HK-2 (cell line): ENCODE data around the gene VGF.
"Not testable (repeated sequence)": the region's sequence is repeated elsewhere in the genome, so short reads cannot be mapped to it uniquely, and the experiment has no call there.

ENCODE experiments used
- DNase-seq: peaks from one replicate; pipeline ENCODE4 v3.0.0-alpha.2; 2018; ENCODE audit not compliant: unreplicated experiment

VGF gene

DNA sequence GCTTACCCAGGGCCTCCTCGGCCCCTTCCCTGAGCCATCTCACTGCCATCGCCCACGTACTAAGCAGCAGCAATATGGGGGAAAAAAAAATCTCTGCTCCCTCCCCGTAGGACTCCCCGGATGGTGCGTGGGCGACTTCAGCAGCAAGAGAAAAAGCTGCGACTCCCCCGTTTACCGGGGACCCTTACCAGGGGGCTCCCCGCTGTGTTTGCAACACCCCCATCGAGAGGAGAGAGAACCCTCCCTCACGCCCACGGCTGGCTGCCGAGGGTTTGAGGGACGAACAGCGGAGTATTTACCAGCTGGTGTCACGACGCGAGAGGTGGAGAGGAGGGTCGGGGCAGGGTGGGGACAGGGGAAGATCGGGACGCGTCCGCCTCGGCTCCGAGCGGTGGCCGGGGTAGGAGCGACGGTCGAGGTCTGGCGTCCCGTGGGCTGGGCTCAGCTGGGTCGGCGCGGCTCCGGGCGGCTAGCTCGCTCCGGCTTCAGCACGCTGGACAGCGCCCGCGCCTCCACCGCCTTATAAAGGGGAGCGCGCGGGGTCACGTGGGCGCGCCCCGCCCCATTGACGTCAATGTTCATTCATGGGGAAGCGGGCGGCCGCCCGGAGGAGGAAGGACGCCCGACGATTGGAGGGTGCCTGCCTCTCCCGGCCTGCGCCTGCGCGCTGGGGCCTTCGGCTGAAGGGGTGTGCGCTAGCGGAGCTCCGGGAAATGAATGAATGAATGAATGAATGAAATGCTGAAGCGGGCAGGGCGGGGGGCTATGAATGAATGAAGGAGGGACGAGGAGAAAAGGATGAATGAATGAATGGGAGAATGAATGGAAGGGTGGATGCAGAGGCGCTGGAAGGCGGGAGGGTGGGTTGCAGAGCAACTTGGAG lies at the start of gene VGF:
TSS of gene VGF (minus strand) at position 495 of the 883 bp plus-strand sequence. CDS start 726 bp downstream, outside the sequence.
- peak; percentile 95 for DNase-seq

DNA sequence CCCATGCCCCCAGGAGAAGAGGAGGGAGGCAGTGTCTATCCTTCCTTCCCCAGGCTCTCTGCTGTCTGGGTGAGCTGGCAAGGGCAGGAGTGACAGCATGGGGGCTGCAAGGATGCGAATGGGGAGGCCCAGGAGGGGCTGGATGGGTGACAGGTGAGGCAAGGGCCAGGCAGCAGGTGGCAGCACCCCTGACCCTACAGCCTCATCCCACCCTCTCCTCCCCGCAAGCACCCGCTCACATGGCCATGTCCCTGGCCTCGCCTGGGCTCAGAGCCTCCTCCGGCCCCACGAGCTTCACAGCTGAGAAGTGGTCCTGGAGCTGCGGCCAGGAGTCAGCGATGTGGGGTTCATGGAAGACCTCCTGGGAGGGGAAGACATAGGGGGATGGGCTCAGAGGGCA lies 46.6 kb upstream of the VGF start:
- DNase-seq: no peak

DNA sequence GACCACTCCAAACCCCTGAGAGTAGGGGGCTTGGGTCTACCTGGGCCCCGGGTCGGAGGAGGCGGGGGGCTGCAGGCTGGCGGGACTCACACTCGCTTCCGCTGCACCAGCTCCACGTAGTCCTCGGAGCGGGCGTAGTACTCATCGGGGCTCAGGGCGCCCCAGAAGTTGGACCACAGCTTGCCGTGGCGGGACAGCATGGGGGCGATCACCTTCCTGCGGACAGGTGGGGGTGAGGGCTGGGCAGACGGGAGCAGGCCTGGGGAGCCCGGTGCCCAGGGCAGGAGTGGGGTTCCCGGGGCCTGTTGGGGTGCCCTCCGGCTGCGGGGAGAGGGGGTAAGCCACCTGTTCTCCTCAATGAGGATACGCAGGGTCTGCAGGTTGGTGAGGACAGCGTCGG lies 46.1 kb upstream of the VGF start:
- DNase-seq: no peak

DNA sequence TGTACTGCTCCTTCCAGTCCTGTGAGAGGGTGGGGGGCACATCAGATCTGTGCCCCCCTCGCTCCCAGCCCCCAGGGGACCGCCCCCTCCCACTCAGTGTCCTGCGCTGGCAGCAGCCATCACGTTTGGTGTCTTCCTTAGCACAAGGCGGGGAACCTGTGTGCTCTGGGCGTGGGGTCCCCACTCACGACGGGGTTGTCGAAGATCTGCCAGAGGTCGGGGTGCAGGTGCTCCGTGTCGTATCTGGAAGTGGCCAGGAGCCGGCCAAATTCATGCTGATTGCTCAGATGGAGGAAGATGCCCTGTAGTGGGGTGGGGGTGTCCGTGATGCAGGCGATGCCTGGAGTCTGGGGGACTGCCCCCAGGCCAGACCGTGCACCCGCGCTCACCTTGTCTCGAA lies 44.8 kb upstream of the VGF start:
- DNase-seq: no peak

DNA sequence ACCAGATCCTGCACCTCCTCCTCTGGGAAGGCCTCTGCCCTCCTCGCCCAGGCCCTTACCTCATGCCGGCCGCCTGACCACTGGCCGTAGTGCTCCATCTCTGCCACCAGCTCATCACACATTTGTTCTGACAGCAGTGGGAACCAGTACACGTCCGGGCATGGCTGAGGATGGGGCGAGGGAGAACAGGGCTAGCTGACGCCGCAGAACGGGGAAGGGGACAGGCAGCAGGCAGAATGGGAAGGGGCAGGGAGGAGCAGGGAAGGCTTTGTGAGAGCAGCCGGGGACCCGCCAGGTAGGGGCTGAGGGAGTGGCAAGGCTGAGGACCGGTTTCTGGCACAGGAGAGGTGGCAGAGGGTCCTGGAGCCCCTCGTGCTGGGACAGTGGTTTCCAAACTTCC lies 43.4 kb upstream of the VGF start:
- DNase-seq: no peak

DNA sequence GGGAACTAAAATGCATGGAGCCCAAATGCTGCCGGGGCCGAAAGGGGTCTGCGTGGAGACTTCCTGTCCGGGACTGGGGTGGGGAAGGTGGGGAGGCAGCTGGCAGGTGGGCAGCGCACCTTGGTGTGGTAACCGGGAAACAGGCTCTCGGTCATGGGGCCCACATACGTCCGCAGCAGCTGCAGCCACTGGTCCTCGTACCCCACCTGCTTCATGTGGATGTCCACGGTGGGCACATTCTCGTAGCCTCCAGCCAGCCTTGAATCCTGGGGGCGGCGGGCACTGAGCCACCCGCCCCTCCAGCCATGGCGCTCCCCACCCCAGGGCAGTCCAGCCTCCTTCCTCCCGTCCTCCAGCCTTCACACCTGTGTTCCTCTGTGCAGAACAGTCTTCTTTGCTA lies 42.1 kb upstream of the VGF start:
- no peak for DNase-seq

DNA sequence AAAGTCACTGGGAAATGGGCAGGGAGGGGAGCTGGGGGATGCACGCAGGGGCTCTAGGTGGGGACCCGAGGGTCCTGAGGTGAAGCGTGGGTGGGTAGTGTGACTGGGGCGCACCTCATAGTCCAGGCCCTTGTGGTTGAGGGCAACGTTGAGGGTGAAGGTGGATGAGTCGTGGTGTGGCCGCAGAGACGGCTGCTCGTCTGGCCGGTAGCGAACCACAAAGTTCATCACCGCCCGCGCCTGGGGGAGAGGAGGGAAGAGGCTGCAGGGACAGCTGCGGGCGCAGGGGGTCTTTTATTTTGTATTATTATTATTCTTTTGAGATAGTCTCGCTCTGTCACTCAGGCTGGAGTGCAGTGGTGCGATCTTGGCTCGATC lies 41.3 kb upstream of the VGF start:
- peak; percentile 31 for DNase-seq

DNA sequence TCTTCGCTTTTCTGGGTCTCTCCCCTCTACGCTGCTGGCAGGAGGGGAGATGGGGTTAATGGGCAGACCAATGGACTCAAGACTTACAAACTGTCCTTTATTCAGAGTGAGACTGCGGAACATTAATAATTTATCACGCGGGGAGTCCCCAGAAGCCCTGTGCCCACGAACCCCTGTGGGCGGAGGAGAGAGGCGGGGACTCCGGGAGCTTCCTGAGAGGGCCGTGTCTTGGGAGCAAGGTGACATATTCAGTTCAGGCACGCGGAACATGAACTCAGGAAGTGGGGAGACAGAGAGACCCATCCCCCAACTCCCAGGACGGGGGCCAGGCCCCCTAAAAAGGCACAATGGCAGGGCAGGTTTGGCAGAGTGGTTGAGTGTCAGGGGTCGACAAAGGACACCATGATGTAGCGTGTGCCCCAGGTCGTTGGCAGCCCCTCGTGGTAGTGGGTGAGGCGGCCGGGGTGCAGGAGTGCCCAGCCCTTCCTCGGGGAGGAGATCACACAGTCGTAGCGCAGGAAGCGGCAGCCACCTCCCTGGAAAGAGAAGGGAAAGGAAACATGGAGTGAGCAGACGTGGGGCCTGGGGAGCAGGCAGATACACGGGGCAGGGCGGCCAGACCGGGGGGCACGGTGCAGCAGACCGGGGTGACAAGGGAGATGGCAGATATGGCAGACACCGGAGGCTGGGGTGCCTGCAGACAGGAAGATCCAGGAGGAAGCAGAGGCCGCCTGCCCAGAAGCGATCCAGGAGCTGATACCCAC lies 40.7 kb upstream of the VGF start:
- DNase-seq: no peak

DNA sequence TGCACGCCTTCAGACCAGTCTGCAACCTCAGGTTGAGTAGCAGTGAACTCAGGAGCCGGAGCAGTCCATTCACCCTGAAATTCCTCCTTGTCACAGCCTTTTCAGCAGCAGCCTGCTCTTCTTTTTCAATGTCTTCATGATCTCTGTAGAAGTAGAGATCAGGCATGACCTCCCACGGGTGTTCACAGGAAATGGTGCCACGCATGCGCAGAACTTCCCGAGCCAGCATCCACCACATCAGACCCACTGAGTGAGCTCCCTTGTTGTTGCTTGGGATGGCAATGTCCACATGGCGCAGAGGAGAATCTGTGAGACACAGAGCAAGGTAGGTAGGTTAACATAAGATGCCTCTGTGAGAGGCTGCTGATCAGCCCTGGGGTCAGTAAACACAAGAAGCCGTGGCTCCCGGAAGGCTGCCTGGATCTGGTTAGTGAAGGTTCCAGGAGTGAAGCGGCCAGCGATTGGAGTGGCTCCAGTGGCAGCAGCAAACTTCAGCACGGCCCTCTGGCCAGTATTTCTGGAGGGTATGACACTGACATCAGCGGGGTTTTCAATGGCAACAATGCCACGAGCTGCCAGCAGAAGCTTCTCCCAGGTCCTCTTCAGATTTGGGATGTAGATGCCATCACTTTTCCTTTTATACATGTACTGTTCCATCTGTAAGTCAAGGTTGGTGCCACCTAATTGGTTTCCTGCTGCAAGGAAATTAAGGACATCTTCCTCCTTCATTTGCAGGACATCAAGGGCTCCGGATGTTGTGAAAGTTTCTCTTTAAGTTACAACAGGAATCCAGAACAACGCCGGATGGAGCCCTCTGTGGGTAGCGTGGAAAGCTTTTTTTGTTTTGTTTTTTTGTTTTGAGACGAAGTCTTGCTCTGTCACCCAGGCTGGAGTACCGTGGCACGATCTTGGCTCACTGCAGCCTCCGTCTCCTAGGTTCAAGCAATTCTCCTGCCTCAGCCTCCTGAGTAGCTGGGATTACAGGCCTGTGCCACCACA lies 38.7 kb upstream of the VGF start:
- not testable (repeated sequence) for DNase-seq

DNA sequence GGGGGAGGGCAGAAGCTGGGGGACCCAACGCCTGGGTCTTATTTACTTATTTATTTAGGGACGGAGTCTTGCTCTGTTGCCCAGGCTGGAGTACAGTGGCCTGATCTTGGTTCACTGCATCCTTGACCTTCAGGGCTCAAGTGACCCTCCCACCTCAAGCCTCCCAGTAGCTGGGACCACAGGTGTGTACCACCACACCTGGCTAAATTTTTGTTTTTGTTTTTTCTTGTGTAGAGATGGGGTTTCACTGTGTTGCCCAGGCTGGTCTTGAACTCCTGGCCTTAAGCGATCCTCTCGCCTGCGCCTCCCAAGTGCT lies 37.2 kb upstream of the VGF start:
- DNase-seq: no peak

DNA sequence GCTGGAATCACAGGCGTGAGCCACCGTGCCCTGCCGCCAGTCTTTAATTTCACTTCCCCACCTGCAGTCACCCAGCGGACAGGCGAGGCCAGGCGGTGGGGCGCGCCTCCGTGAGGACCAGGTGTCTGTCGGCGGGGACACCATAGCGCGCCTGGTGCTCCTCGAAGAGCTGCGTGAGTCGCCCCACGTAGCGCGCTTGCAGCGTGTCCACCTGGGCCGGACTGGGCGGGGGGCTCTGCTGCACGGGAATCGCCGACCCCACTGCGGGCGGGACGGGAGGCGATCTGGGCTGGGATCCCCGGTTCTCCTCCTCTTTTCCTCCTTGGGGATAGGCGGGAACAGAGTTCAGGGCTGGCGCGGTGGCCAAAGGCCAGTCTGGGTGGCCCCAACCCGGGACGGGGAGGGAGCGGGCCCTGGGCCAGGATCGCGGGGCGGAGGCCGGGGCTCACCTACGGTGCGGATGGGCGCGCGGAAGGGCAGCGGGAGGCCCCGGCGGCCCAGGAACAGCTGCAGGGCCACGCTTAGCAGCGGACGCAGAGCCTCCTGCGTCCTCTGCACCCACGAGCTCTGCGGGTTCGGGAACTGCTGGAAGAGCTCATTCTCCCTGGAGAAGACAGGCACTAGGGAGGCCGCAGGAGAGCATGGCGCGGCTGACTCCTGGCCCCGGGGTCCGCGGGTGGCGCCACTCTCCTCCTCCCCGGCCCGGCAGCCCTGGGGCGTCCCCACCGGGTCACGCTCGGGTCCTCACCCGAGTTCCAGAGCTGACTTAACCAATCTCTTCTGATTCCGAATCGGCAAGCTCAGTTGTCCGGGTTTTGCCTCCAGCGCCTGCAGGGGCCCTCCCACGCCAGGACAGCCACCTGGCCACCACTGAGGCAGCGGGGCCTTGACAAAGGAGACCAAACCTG lies 36.6 kb upstream of the VGF start:
- DNase-seq: no peak

DNA sequence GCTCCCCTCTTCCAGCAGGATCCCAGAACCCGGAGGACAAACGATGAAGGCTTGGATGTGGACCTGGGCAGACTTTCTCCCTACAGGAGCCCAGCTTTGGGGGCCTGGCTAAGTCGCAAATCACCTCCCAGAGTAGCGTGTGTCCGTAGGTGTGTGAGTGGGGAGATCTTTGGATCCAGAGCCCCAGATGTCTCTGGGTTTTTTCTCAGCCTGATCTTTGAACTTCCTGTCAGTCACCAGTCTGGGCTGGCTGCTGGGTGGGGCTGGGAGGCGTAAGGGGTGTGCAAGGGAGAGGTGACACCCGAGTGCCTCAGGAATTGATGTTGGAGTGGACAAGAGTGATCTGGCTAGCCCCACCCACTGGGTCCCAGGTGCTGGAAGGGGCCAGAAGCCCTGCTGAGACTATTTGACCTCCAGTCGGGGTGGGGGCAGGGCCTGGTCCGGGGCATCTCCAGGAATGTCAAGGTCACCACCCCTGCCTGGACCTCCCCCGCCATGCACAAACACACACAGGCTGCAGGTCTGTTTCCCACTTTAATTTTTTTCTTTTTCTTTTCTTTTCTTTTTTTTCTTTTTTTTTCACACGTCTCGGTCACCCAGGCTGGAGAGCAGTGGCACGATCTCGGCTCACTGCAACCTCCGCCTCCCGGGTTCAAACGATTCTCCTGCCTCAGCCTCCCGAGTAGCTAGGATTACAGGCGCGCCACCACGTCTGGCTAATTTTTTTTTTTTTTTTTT lies 35.7 kb upstream of the VGF start, which contains the start of gene MOGAT3:
TSS of gene MOGAT3 (minus strand) at position 175 of the 738 bp plus-strand sequence. CDS start 182 bp downstream, outside the sequence.
- DNase-seq: no peak

DNA sequence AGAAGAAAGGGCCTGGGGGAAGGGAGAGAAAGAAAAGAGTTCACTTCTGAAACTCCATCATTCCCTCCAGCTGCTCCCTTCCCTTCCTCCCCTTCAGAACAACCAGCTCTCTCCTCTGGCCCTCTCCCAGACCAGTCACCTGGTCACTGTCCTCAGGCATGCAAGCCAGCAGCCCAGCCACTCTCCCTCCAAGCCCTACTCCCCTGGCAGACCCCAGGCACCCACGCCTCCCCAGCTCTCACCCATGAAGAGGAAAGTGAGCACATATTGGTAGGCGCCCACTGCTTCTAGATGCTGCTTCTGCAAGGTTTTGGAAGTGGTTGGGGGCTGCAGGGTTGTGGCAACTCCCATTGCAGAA lies 35.1 kb upstream of the VGF start:
- DNase-seq: no peak

DNA sequence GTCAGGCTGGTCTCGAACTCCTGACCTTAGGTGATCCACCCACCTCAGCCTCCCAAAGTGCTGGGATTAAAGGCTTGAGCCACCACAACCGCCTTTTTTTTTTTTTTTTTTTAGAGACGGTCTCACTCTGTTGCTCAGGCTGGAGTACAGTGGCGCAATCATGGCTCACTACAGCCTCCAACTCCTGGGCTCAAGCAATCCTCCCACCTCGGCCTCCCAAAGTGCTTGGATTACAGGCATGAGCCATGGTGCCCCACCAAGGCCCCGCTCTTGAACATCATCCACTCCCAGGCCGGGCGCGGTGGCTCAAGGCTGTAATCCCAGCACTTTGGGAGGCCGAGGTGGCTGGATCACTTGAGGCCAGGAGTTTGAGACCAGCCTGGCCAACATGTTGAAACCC lies 34.2 kb upstream of the VGF start:
- not testable (repeated sequence) for DNase-seq

DNA sequence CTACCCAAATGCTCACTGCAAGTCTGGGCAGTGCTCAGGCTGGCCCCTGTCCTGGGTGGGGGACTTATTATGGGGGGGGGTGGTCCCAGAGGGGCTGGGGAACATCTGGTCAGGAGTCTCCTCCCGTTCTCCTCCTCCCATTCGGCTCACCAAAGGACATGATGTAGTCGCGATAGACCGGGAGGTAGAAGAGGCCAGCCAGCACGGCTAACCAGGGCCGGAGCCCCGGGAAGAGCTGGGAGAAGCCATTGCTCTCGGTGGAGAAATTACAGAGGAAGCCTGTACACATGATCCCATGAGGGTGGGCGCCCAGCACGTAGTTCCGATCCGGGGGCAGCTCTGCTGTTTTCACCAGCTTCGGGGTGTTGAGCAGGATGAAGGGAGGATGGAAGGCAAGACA lies 33.1 kb upstream of the VGF start:
- no peak for DNase-seq

DNA sequence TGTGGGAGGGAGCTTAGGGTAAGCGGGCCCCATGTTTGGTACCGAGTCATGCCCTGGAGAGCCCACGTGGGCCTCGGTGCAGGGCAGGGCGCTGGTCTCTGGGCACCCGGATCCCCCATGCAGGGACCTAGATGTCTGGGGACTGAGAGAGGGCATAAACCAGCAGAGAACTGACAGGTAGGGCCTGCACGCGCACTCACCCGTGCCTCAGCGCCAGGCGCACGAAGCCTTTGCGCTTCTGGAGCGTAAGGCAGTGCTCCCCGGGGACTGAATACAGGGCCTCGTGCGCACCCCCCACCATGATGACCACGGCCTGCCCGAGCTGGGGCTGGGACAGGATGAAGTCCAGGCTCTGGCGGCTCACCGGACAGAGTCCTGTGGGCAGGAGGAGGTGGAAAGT lies 32.6 kb upstream of the VGF start:
- no peak for DNase-seq

DNA sequence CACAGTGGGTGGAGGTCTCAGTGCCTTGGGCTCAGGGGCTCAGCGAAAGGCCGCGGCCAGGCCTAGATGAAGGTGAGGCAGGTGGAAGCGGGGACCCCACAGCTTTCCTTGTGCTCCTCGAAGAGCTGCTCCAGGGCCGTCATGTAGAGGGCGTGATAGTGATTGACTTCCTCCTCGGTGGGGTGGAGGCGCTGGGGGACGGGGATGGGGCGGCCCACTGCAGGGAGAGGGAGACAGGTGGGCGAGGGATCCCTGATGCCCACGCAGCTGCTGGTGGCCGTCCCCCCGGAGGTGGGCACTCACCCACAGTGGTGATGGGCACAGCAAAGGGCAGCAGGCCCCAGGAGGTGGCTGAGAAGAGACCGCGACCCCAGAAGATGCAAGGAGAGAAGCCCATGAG lies 30.5 kb upstream of the VGF start:
- DNase-seq: no peak

DNA sequence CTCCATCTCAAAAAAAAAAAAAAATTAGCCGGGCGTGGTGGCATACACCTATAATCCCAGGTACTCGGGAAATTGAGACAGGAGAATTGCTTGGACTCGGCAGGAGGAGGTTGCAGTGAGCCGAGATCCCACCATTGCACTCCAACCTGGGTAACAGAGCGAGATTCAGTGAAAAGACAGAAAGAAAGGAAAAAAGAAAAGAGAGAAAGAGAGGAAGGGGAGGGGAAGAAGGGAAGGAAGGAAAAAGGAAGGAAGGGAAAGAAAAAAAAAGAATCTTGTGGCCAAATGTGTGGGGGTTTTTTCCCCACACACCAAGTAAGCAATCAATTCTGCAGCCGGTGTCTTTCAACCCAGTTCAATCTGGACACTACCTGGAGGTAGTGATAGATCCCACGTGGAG lies 23.7 kb upstream of the VGF start:
- DNase-seq: no peak

DNA sequence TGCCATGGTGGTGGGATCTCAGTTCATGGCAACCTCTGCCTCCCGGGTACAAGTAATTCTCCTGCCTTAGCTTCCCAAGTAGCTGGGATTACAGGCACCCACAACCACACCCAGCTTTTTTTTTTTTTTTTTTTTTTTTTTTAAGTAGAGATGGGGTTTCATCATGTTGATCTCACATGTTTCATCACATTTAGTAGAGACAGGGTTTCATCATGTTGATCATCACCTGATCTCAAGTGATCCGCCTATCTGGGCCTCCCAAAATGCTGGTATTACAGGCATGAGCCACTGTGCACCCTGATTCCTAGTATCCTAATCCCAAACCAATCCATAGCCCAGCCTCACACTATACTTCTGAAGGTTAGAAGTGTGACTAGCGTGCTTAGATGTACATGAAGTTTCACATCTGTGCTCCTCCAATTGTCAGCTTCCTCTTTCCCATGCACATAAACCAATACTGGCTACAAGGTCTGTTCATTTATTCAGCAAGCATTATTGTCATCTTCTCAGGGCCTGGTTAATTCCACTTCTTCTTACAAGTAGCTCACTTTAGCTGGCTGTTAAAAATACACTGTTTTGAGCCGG lies 21.6 kb upstream of the VGF start:
- no peak for DNase-seq

DNA sequence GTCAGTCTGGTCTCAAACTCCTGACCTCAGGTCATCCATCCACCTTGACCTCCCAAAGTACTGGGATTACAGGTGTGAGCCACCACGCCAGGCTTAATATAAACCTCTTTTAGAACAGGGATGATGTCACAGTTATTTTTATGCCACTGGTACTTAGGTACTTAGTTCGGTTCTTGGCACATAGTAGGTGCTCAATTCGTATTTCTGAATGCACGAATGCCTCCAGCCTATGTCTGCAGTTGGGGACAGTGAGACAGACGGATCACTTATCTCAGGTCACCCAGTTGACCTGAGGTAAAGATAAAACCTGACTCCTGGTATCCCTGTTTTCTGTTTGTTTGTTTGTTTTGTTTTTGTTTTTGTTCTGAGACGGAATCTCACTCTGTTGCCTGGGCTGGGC lies 20.8 kb upstream of the VGF start:
- DNase-seq: no peak
